GM12878 (cell line): ENCODE results near the gene HAO1.

Experiments used
- CTCF ChIP-seq, 3 experiments: IDR thresholded peaks in 2 of 3; conservative IDR thresholded peaks in 1 of 3; 2 replicates each; pipeline ENCODE4 v1.5.1; 2011; ENCODE audit warnings: low read depth in 3 of 3, low read length in 3 of 3, mild to moderate bottlenecking in 3 of 3, control low read depth in 2 of 3, moderate library complexity in 2 of 3, inconsistent platforms in 1 of 3, mixed read lengths in 1 of 3; ENCODE audit not compliant: control insufficient read depth in 2 of 3, insufficient read depth in 1 of 3; ENCODE audit errors: extremely low read depth in 1 of 3
- EP300 ChIP-seq, 2 experiments: fragments of 150-350 bp in 1 of 2; IDR thresholded peaks; 2 replicates each; pipeline ENCODE4 v1.6.1; 2011 to 2012; ENCODE audit warnings: low read depth in 2 of 2, low read length in 2 of 2, borderline replicate concordance in 1 of 2, improper control_type of control experiment in 1 of 2, inconsistent platforms in 1 of 2; ENCODE audit not compliant: control insufficient read depth in 1 of 2
- EZH2 ChIP-seq: IDR thresholded peaks from 2 replicates; pipeline ENCODE4 v1.6.1; 2012; ENCODE audit warnings: low read depth, mild to moderate bottlenecking, control low read depth, inconsistent platforms, low read length, borderline replicate concordance; ENCODE audit not compliant: control insufficient read depth
- GABPA ChIP-seq: IDR thresholded peaks from 2 replicates; pipeline ENCODE4 v1.6.1; 2014; ENCODE audit warnings: antibody characterized with exemption, low read depth, mild to moderate bottlenecking, inconsistent platforms
- NR2C2 ChIP-seq: IDR thresholded peaks from 2 replicates; pipeline ENCODE4 v1.6.1; 2011; ENCODE audit warnings: borderline replicate concordance, low read depth; ENCODE audit not compliant: control insufficient read depth, insufficient read length
- PAX5 ChIP-seq: IDR thresholded peaks from 2 replicates; pipeline ENCODE4 v1.6.1; 2011; ENCODE audit warnings: low read depth, low read length, borderline replicate concordance
- POLR2A ChIP-seq: IDR thresholded peaks from 2 replicates; pipeline ENCODE4 v1.6.1; 2011; ENCODE audit warnings: low read depth, mild to moderate bottlenecking, low read length
- SIX5 ChIP-seq: IDR thresholded peaks from 2 replicates; pipeline ENCODE4 v1.6.1; 2011; ENCODE audit warnings: mild to moderate bottlenecking, low read depth, low read length, moderate library complexity; ENCODE audit not compliant: severe bottlenecking
- SMARCA5 ChIP-seq: fragments of 450-650 bp; IDR thresholded peaks from 2 replicates; pipeline ENCODE4 v1.6.1; 2017; ENCODE audit warnings: mild to moderate bottlenecking
- TCF12 ChIP-seq: IDR thresholded peaks from 2 replicates; pipeline ENCODE4 v1.6.1; 2011; ENCODE audit warnings: low read depth, mild to moderate bottlenecking, low read length
- ZNF274 ChIP-seq: IDR thresholded peaks from one replicate; pipeline ENCODE4 v1.8.0; 2011; ENCODE audit not compliant: insufficient read length, insufficient read depth

GRCh38 chr20:7950387-7950786, 10.1 kb upstream of the HAO1 start:
- TF ChIP-seq EP300 (IDR thresholded peaks at IDR 0.05; ENCODE audit: borderline replicate concordance in 1 of 2, control insufficient read depth in 1 of 2, low read depth in 2 of 2, low read length in 2 of 2), result no peak
- TF ChIP-seq ZNF274, result no peak
- TF ChIP-seq CTCF (IDR thresholded peaks at IDR 0.05 in 2 of 3, conservative IDR thresholded peaks at IDR 0.05 in 1 of 3; ENCODE audit: control insufficient read depth in 2 of 3, extremely low read depth in 1 of 3, insufficient read depth in 1 of 3, low read depth in 3 of 3, low read length in 3 of 3), result no peak
- no peak for TF ChIP-seq EZH2
- no peak for TF ChIP-seq TCF12
- no peak for TF ChIP-seq PAX5
- TF ChIP-seq SMARCA5, result no peak
- no peak for TF ChIP-seq NR2C2
- TF ChIP-seq GABPA, result no peak
- TF ChIP-seq SIX5, result no peak
- no peak for TF ChIP-seq POLR2A
